Caco-2 (cell line): ENCODE results near the gene ULK3. TPM values are rescaled to one million over a fixed set of nuclear protein-coding genes. Genes with fewer than 3 reads are reported as not detected.

Experiments used
- BruUV-seq: library from RNA; stranded (reverse); fragments of 400-500 nt; replicated peaks from 2 replicates; lab custom pipeline; 2021; lab: Mats Ljungman, UMichigan
- CTCF ChIA-PET: fragments of 300-600 bp; sonication (Branson Sonifier 250); formaldehyde crosslinking; loops from one replicate; lab custom pipeline; 2022; ENCODE audit warnings: antibody characterized with exemption; lab: Charles Lee
- POLR2A ChIA-PET: fragments of 300-600 bp; sonication (Branson Sonifier 250); formaldehyde crosslinking; loops from one replicate; lab custom pipeline; 2022; ENCODE audit warnings: antibody characterized with exemption; lab: Charles Lee
- DNase-seq, 2 experiments: peaks; one replicate each; pipeline versions ENCODE4 v3.0.0 to v3.0.0-alpha.2; 2020 to 2022
- H3K27me3 ChIP-seq: replicated peaks from 2 replicates; pipeline ENCODE4 v1.6.0; 2011; ENCODE audit warnings: low read length; ENCODE audit not compliant: control insufficient read depth, insufficient read depth
- H3K36me3 ChIP-seq: 2 replicates; pipeline ENCODE4 v1.5.1; 2011; ENCODE audit warnings: low read length; ENCODE audit not compliant: control insufficient read depth, insufficient read depth
- H3K4me1 ChIP-seq: fragments of 250-450 bp; sonication (Bioruptor Pico); 2 replicates; pipeline ENCODE4 v1.5.1; 2020; ENCODE audit warnings: mild to moderate bottlenecking
- H3K4me3 ChIP-seq: 2 replicates; pipeline ENCODE4 v1.5.1; 2011; ENCODE audit warnings: low read depth, mild to moderate bottlenecking, control low read depth, low read length
- H3K9me3 ChIP-seq: fragments of 250-450 bp; sonication (Bioruptor Pico); 2 replicates; pipeline ENCODE4 v1.5.1; 2020; ENCODE audit warnings: mild to moderate bottlenecking, moderate library complexity
- H3K27ac Mint-ChIP-seq: one replicate; pipeline ENCODE4 v1.8.0; 2022; ENCODE audit warnings: mixed read lengths; ENCODE audit not compliant: unreplicated experiment
- H3K27me3 Mint-ChIP-seq: one replicate; pipeline ENCODE4 v1.8.0; 2022; ENCODE audit warnings: mixed read lengths; ENCODE audit not compliant: insufficient read depth, unreplicated experiment
- H3K36me3 Mint-ChIP-seq: one replicate; pipeline ENCODE4 v1.8.0; 2022; ENCODE audit warnings: mild to moderate bottlenecking, mixed read lengths; ENCODE audit not compliant: insufficient read depth, unreplicated experiment
- H3K4me1 Mint-ChIP-seq: one replicate; pipeline ENCODE4 v1.8.0; 2022; ENCODE audit warnings: low read depth, mixed read lengths; ENCODE audit not compliant: unreplicated experiment
- H3K4me3 Mint-ChIP-seq: one replicate; pipeline ENCODE4 v1.8.0; 2022; ENCODE audit warnings: mild to moderate bottlenecking, moderate library complexity, mixed read lengths; ENCODE audit not compliant: unreplicated experiment
- H3K9me3 Mint-ChIP-seq: one replicate; pipeline ENCODE4 v1.8.0; 2022; ENCODE audit warnings: mixed read lengths; ENCODE audit not compliant: unreplicated experiment
- intact Hi-C: fragments of 100-400 bp; cut with micrococcal nuclease; formaldehyde crosslinking; loops from one replicate; pipeline ENCODE4 v1.10.0; 2022; ENCODE audit not compliant: unreplicated experiment
- total RNA-seq: library from RNA; stranded (reverse); gene quantifications from 2 replicates; pipeline ENCODE4 v1.2.3, GENCODE V29; 2022
- TF ChIP-seq, protein P1 (sequence below), 2 experiments: fragments of 200-600 bp in 1 of 2; IDR thresholded peaks; 1 replicate in 1 of 2; 2 replicates in 1 of 2; pipeline versions ENCODE4 v1.5.1 to v1.8.0; 2011 to 2022; ENCODE audit warnings: antibody characterized with exemption in 1 of 2, control low read depth in 1 of 2, inconsistent platforms in 1 of 2, low read depth in 1 of 2, low read length in 1 of 2, mild to moderate bottlenecking in 1 of 2, moderate library complexity in 1 of 2; ENCODE audit not compliant: insufficient read depth in 1 of 2, severe bottlenecking in 1 of 2, unreplicated experiment in 1 of 2

The ULK3 gene
- total RNA-seq, 1 experiment from 2014 or later: 33.4 TPM

DNA sequence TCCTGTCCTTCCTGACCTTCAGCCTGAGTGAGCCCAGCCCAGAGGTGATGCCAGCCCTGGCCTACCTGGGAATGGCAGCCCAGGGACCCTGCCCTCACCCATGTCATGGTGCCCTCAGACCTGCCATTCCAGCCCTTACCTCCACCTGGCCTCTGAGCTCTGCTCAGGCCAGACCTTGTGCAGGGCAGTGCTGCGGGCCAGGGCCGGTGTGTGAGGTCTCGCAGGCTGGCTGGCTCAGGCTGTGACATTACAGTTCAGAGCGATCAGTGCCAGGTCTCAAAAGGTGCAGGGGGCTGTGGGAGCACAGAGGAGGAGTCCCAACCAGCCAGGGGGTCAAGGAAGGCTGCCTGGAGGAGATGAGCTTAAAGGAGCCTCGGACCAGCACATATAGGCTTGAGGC is 22.9 kb downstream of the ULK3 start:
- no peak overlapping the region for H3K27ac Mint-ChIP-seq
- Histone ChIP-seq H3K36me3 (no peaks in the 10 kb centered on the region), H3K4me1 (no peaks in the 10 kb centered on the region), H3K9me3 (no peaks in the 10 kb centered on the region), H3K27me3 (no peaks in the 10 kb centered on the region; the same call in 1 of the 2 replicates), H3K4me3 (no peak overlapping the region)
- BruUV-seq: no TSS peak
- intact Hi-C loops: no loop called here
- H3K4me3 Mint-ChIP-seq: no peak overlapping the region
- H3K27me3 Mint-ChIP-seq: peaks cover 7% of the 10 kb centered on the region
- ChIA-PET CTCF (interaction anchor here (1.0 to 1.1 kb wide), 2 partner anchors 49 to 51 kb away, joined by 3 read pairs; no protein-coding TSS in a partner anchor), POLR2A (no interaction called here)
- TF ChIP-seq, protein P1, sequence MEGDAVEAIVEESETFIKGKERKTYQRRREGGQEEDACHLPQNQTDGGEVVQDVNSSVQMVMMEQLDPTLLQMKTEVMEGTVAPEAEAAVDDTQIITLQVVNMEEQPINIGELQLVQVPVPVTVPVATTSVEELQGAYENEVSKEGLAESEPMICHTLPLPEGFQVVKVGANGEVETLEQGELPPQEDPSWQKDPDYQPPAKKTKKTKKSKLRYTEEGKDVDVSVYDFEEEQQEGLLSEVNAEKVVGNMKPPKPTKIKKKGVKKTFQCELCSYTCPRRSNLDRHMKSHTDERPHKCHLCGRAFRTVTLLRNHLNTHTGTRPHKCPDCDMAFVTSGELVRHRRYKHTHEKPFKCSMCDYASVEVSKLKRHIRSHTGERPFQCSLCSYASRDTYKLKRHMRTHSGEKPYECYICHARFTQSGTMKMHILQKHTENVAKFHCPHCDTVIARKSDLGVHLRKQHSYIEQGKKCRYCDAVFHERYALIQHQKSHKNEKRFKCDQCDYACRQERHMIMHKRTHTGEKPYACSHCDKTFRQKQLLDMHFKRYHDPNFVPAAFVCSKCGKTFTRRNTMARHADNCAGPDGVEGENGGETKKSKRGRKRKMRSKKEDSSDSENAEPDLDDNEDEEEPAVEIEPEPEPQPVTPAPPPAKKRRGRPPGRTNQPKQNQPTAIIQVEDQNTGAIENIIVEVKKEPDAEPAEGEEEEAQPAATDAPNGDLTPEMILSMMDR (IDR thresholded peaks at IDR 0.05; ENCODE audit: insufficient read depth in 1 of 2, low read depth in 1 of 2, low read length in 1 of 2, severe bottlenecking in 1 of 2, unreplicated experiment in 1 of 2): no peak
- H3K36me3 Mint-ChIP-seq: no peaks in the 10 kb centered on the region
- no peaks in the 10 kb centered on the region for H3K4me1 Mint-ChIP-seq
- no peaks in the 10 kb centered on the region for H3K9me3 Mint-ChIP-seq
- DNase-seq: no peak

DNA sequence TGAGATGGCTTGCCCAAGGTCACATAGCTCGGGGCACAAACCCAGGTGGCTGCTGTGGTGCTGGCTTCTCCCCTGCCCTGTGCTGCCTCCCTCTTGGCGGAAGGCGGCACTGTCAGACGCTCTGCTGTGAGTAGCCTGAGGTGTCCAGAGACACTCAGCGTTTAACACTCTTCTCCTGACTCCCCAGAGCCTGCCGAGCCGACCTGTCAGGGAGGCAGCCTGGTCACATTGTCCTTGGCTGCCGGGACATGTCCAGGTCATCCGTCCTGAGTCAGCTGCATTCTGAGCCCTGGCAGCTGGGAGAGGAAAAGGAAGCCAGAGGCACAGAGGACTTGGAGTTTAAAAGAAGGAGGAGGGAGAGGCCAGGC is 25.6 kb downstream of the ULK3 start:
- BruUV-seq: no TSS peak
- no peak overlapping the region for H3K4me3 Mint-ChIP-seq
- no peak for DNase-seq
- no peaks in the 10 kb centered on the region for H3K9me3 Mint-ChIP-seq
- H3K4me1 Mint-ChIP-seq: no peaks in the 10 kb centered on the region
- intact Hi-C loops: no loop called here
- no peaks in the 10 kb centered on the region; the same call in 1 of the 2 replicates for H3K27me3 ChIP-seq
- ChIA-PET POLR2A (no interaction called here), CTCF (no interaction called here)
- TF ChIP-seq, protein P1 (IDR thresholded peaks at IDR 0.05; ENCODE audit: insufficient read depth in 1 of 2, low read depth in 1 of 2, low read length in 1 of 2, severe bottlenecking in 1 of 2, unreplicated experiment in 1 of 2): no peak
- no peak overlapping the region for H3K4me3 ChIP-seq
- no peaks in the 10 kb centered on the region for H3K36me3 Mint-ChIP-seq
- no peaks in the 10 kb centered on the region for H3K4me1 ChIP-seq
- no peaks in the 10 kb centered on the region for H3K9me3 ChIP-seq
- no peaks in the 10 kb centered on the region for H3K36me3 ChIP-seq
- H3K27ac Mint-ChIP-seq: no peak overlapping the region
- peaks cover 3% of the 10 kb centered on the region for H3K27me3 Mint-ChIP-seq

DNA sequence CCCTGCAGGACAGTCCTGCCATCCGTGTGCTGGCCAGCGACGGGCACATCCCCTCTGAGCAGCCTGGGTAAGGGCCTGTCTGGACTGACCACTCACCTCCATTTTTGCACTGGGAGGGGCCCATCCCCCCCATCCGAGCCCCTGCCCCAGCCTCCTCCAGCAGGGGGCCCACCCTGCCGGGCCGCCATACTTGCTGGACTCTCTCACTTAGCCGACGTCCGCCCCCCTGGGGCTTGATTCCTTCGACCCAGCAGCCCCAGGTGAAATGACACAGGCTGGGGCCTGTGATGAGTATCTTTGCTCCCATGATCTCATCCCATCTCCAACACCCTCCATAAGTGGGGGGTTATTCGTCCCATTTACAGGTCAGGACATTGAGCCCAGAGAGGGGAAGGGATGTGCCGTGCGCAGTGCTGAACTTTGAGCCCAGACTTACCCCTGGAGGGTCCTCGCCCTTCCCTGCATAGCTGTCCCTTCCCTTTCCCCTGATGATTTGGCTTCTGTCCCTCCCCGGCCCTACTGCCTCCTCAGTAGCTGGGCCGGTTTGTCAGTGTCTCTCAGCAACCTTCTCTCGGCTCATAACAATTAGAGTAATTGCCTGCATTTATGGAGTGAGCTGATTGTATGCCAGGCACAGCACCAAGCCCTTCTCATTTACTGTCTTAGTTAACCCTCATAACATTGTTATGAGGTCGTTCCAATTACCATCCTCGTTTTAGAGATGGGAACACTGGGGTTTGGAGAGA is 26.2 kb downstream of the ULK3 start:
- Mint-ChIP-seq H3K36me3 (no peaks in the 10 kb centered on the region), H3K9me3 (no peaks in the 10 kb centered on the region), H3K4me1 (no peaks in the 10 kb centered on the region), H3K4me3 (no peak overlapping the region), H3K27me3 (peaks cover 3% of the 10 kb centered on the region), H3K27ac (no peak overlapping the region)
- CTCF ChIA-PET: no interaction called here
- TF ChIP-seq, protein P1 (IDR thresholded peaks at IDR 0.05; ENCODE audit: insufficient read depth in 1 of 2, low read depth in 1 of 2, low read length in 1 of 2, severe bottlenecking in 1 of 2, unreplicated experiment in 1 of 2): no peak
- H3K36me3 ChIP-seq: no peaks in the 10 kb centered on the region
- DNase-seq: no peak
- POLR2A ChIA-PET: no interaction called here
- H3K9me3 ChIP-seq: no peaks in the 10 kb centered on the region
- BruUV-seq: no TSS peak
- H3K27me3 ChIP-seq: no peaks in the 10 kb centered on the region; the same call in 1 of the 2 replicates
- intact Hi-C loops: no loop called here
- no peak overlapping the region for H3K4me3 ChIP-seq
- H3K4me1 ChIP-seq: no peaks in the 10 kb centered on the region
